ENCODE results near the gene MB21D2. TPM values are rescaled to one million over a fixed set of nuclear protein-coding genes. Genes with fewer than 3 reads are reported as not detected.

Gene MB21D2
- total RNA-seq, 6 donors from 2014 or later: 4.6 to 8.0 (median 5.3) TPM

GRCh38 chr3:192897005-192897404 is 20.7 kb downstream of the MB21D2 start:
- 70 to 76% methylated on average over 5 of the region's 5 CpGs for WGBS, 2 donors
- Histone ChIP-seq H3K4me3 (no peak overlapping the region), H3K36me3 (no peaks in the 10 kb centered on the region), H3K9me3 (no peaks in the 10 kb centered on the region), H3K27me3 (no peaks in the 10 kb centered on the region), H3K4me1 (no peaks in the 10 kb centered on the region), H3K27ac (no peak overlapping the region)
- TF ChIP-seq POLR2A (IDR thresholded peaks at IDR 0.05) (no peak), EP300 (IDR thresholded peaks at IDR 0.05) (no peak), CTCF (IDR thresholded peaks at IDR 0.05) (no peak), POLR2AphosphoS5 (IDR thresholded peaks at IDR 0.05) (no peak)
- DNase-seq (no peak), ATAC-seq (ENCODE audit: low FRiP score in 2 of 2) (no peak)

- 83 to 85% methylated on average over 5 of the region's 5 CpGs for WGBS, 2 donors
- TF ChIP-seq POLR2A (IDR thresholded peaks at IDR 0.05) (no peak), CTCF (IDR thresholded peaks at IDR 0.05) (no peak), POLR2AphosphoS5 (IDR thresholded peaks at IDR 0.05) (no peak), EP300 (IDR thresholded peaks at IDR 0.05) (no peak)
- Histone ChIP-seq H3K27me3 (no peaks in the 10 kb centered on the region), H3K9me3 (no peaks in the 10 kb centered on the region), H3K27ac (no peak overlapping the region), H3K36me3 (no peaks in the 10 kb centered on the region), H3K4me3 (no peak overlapping the region), H3K4me1 (no peaks in the 10 kb centered on the region)
- ATAC-seq (ENCODE audit: low FRiP score in 2 of 2) (no peak), DNase-seq (no peak)
Observed at GRCh38 chr3:192896208-192896607, 21.4 kb downstream of the MB21D2 start.

GRCh38 chr3:192894676-192895075 is 23.0 kb downstream of the MB21D2 start:
- Histone ChIP-seq H3K4me3 (no peak overlapping the region), H3K27ac (no peak overlapping the region), H3K9me3 (no peaks in the 10 kb centered on the region), H3K4me1 (peaks cover 0 to 3% (median 0%) of the 10 kb centered on the region in 4 donors), H3K36me3 (no peaks in the 10 kb centered on the region), H3K27me3 (no peaks in the 10 kb centered on the region)
- no peak for ATAC-seq (ENCODE audit: low FRiP score in 2 of 2)
- no peak for TF ChIP-seq POLR2A (IDR thresholded peaks at IDR 0.05)
- no peak for TF ChIP-seq EP300 (IDR thresholded peaks at IDR 0.05)
- TF ChIP-seq POLR2AphosphoS5 (IDR thresholded peaks at IDR 0.05): no peak
- TF ChIP-seq CTCF (IDR thresholded peaks at IDR 0.05): no peak
- 65% methylated on average over 5 of the region's 5 CpGs for WGBS, 2 donors
- DNase-seq: no peak

GRCh38 chr3:192892981-192893700 is 24.5 kb downstream of the MB21D2 start:
- 33 to 46% methylated on average over 13 of the region's 13 CpGs for WGBS, 2 donors
- no peaks in the 10 kb centered on the region for H3K27me3 ChIP-seq
- peak overlapping the region in 1 of 4 donors; percentile 9 for H3K4me3 ChIP-seq
- H3K36me3 ChIP-seq: no peaks in the 10 kb centered on the region
- ATAC-seq (ENCODE audit: low FRiP score in 2 of 2) (peak; percentile 62 to 87), DNase-seq (peak in 1 of 2 donors; percentile 75)
- peaks cover 2 to 11% (median 7%) of the 10 kb centered on the region in 4 donors for H3K4me1 ChIP-seq
- peak overlapping the region in 2 of 4 donors; percentile 55 to 58 for H3K27ac ChIP-seq
- H3K9me3 ChIP-seq: no peaks in the 10 kb centered on the region
- TF ChIP-seq POLR2A (IDR thresholded peaks at IDR 0.05) (peak in 1 of 4 donors; percentile 40), POLR2AphosphoS5 (IDR thresholded peaks at IDR 0.05) (peak; percentile 35 to 52), CTCF (IDR thresholded peaks at IDR 0.05) (no peak), EP300 (IDR thresholded peaks at IDR 0.05) (peak in 2 of 4 donors; percentile 7 to 31)

Data from upper lobe of left lung (tissue), 6 donors.